SK-N-SH (cell line): ENCODE results near the gene PGAP3. TPM values are rescaled to one million over a fixed set of nuclear protein-coding genes. Genes with fewer than 3 reads are reported as not detected.
"Not testable (repeated sequence)": the region's sequence is repeated elsewhere in the genome, so short reads cannot be mapped to it uniquely, and the experiment has no call there.

ENCODE experiments used
- CTCF ChIA-PET: fragments of 300-600, 350-600 bp; formaldehyde crosslinking; extraction: SDS; loops from one replicate; lab custom pipeline; 2021; lab: Yijun Ruan, JAX
- POLR2A ChIA-PET: fragments of 350-600 bp; sonication (Branson Sonifier 250); formaldehyde crosslinking; extraction: SDS; loops from one replicate; lab custom pipeline; 2020; ENCODE audit warnings: antibody characterized with exemption, inconsistent platforms; lab: Yijun Ruan, JAX
- DNase-seq: peaks from one replicate; pipeline ENCODE4 v3.0.0; 2012
- H2AFZ ChIP-seq: fragments of 200-600 bp; sonication (generic); 2 replicates; pipeline ENCODE4 v1.8.1; 2016; ENCODE audit warnings: antibody characterized with exemption, mild to moderate bottlenecking, low read depth
- H3F3A ChIP-seq: fragments of 200-600 bp; sonication (generic); replicated peaks from 2 replicates; pipeline ENCODE3; 2016; ENCODE audit warnings: antibody characterized with exemption, mild to moderate bottlenecking; ENCODE audit not compliant: insufficient read depth
- H3K27ac ChIP-seq, 2 experiments: fragments of 200-500 bp in 1 of 2; fragments of 200-600 bp in 1 of 2; sonication (Bioruptor generic) in 1 of 2; sonication (generic), shearing (Covaris generic) in 1 of 2; 2 replicates each; pipeline versions ENCODE4 v1.5.1 to v1.6.1; 2014 to 2016; ENCODE audit warnings: low read depth in 2 of 2, inconsistent platforms in 1 of 2, low read length in 1 of 2, mild to moderate bottlenecking in 1 of 2, mixed read lengths in 1 of 2
- H3K27me3 ChIP-seq: fragments of 200-600 bp; sonication (generic), shearing (Covaris generic); 2 replicates; pipeline ENCODE4 v1.6.1; 2016; ENCODE audit warnings: mixed run types; ENCODE audit not compliant: insufficient read depth
- H3K36me3 ChIP-seq, 2 experiments: fragments of 200-500 bp in 1 of 2; fragments of 200-600 bp in 1 of 2; sonication (Bioruptor generic) in 1 of 2; sonication (generic) in 1 of 2; replicated peaks in 1 of 2; 2 replicates each; pipeline versions ENCODE3 to v1.5.1; 2014 to 2016; ENCODE audit warnings: low read length in 1 of 2, mild to moderate bottlenecking in 1 of 2; ENCODE audit not compliant: insufficient read depth in 2 of 2, control insufficient read depth in 1 of 2
- H3K4me1 ChIP-seq, 2 experiments: fragments of 200-500 bp in 1 of 2; fragments of 200-600 bp in 1 of 2; sonication (Bioruptor generic) in 1 of 2; sonication (generic), shearing (Covaris generic) in 1 of 2; 2 replicates each; pipeline versions ENCODE4 v1.5.1 to v1.6.1; 2014 to 2016; ENCODE audit warnings: low read depth in 1 of 2, low read length in 1 of 2, mixed run types in 1 of 2; ENCODE audit not compliant: insufficient read depth in 2 of 2, control insufficient read depth in 1 of 2
- H3K4me2 ChIP-seq: fragments of 200-600 bp; sonication (generic), shearing (Covaris generic); 2 replicates; pipeline ENCODE4 v1.6.1; 2017; ENCODE audit warnings: mixed run types
- H3K4me3 ChIP-seq, 2 experiments: fragments of 200-500 bp in 1 of 2; fragments of 200-600 bp in 1 of 2; sonication (Bioruptor generic) in 1 of 2; sonication (generic), shearing (Covaris generic) in 1 of 2; 2 replicates each; pipeline versions ENCODE4 v1.5.1 to v1.8.1; 2014 to 2016; ENCODE audit warnings: low read depth in 2 of 2, inconsistent platforms in 1 of 2, low read length in 1 of 2, mild to moderate bottlenecking in 1 of 2, mixed read lengths in 1 of 2, moderate library complexity in 1 of 2
- H3K79me2 ChIP-seq: fragments of 200-600 bp; sonication (generic); 2 replicates; pipeline ENCODE4 v1.8.1; 2017; ENCODE audit warnings: mild to moderate bottlenecking; ENCODE audit not compliant: insufficient read depth
- H3K9ac ChIP-seq: fragments of 200-600 bp; sonication (generic); 2 replicates; pipeline ENCODE4 v1.6.1; 2017; ENCODE audit warnings: mixed run types
- H3K9me2 ChIP-seq: fragments of 200-600 bp; sonication (generic); 2 replicates; pipeline ENCODE4 v1.6.1; 2017; ENCODE audit warnings: mixed run types
- H3K9me3 ChIP-seq: fragments of 200-600 bp; sonication (generic); 2 replicates; pipeline ENCODE4 v1.6.1; 2017; ENCODE audit warnings: mixed run types, mild to moderate bottlenecking, moderate library complexity
- H4K20me1 ChIP-seq: fragments of 200-600 bp; sonication (generic); 2 replicates; pipeline ENCODE4 v1.6.1; 2017; ENCODE audit warnings: mild to moderate bottlenecking, mixed run types; ENCODE audit not compliant: insufficient read depth
- CHD2 ChIP-seq: fragments of 150-350 bp; IDR thresholded peaks from 2 replicates; pipeline ENCODE4 v1.6.1; 2018; ENCODE audit warnings: low read length; ENCODE audit not compliant: partially characterized antibody
- ELF1 ChIP-seq: IDR thresholded peaks from 2 replicates; pipeline ENCODE4 v1.4.0; 2012
- EP300 ChIP-seq, 2 experiments: IDR thresholded peaks; 2 replicates each; pipeline versions ENCODE4 v1.4.0 to v1.6.1; 2012; ENCODE audit warnings: borderline replicate concordance in 1 of 2, low read depth in 1 of 2, low read length in 1 of 2
- FOXJ3 ChIP-seq: sonication (generic); formaldehyde crosslinking; IDR thresholded peaks from 2 replicates; pipeline ENCODE4 v1.5.1; 2020; ENCODE audit warnings: mild to moderate bottlenecking, missing genetic modification reagents
- GATA2 ChIP-seq: sonication (generic); formaldehyde crosslinking; IDR thresholded peaks from 2 replicates; pipeline ENCODE4 v1.5.0; 2020; ENCODE audit warnings: mild to moderate bottlenecking, missing genetic modification reagents
- JUND ChIP-seq: IDR thresholded peaks from 2 replicates; pipeline ENCODE4 v1.4.0; 2012
- MEF2A ChIP-seq: IDR thresholded peaks from 2 replicates; pipeline ENCODE4 v1.4.0; 2012; ENCODE audit warnings: low read depth, borderline replicate concordance
- NFIC ChIP-seq: IDR thresholded peaks from 2 replicates; pipeline ENCODE4 v1.4.0; 2012; ENCODE audit warnings: borderline replicate concordance
- NRF1 ChIP-seq: IDR thresholded peaks from 2 replicates; pipeline ENCODE4 v1.6.1; 2012; ENCODE audit warnings: low read depth, mild to moderate bottlenecking, low read length
- POLR2AphosphoS5 ChIP-seq: IDR thresholded peaks from 2 replicates; pipeline ENCODE4 v1.6.1; 2012; ENCODE audit warnings: low read depth, low read length
- RAD21 ChIP-seq: IDR thresholded peaks from 2 replicates; pipeline ENCODE4 v1.6.1; 2012; ENCODE audit warnings: mild to moderate bottlenecking, low read length
- RCOR1 ChIP-seq: fragments of 150-350 bp; IDR thresholded peaks from 2 replicates; pipeline ENCODE4 v1.6.1; 2017; ENCODE audit warnings: antibody characterized with exemption, low read length
- RFX5 ChIP-seq: IDR thresholded peaks from 2 replicates; pipeline ENCODE4 v1.6.1; 2012; ENCODE audit warnings: mild to moderate bottlenecking, improper control_type of control experiment, low read length
- RXRA ChIP-seq: IDR thresholded peaks from 2 replicates; pipeline ENCODE4 v1.4.0; 2012; ENCODE audit warnings: low read depth, mild to moderate bottlenecking, borderline replicate concordance
- SMC3 ChIP-seq: IDR thresholded peaks from 2 replicates; pipeline ENCODE4 v1.6.1; 2012; ENCODE audit warnings: low read depth, low read length, improper control_type of control experiment
- TCF12 ChIP-seq: IDR thresholded peaks from 2 replicates; pipeline ENCODE4 v1.4.0; 2012
- TEAD4 ChIP-seq: IDR thresholded peaks from 2 replicates; pipeline ENCODE4 v1.4.0; 2012; ENCODE audit warnings: mild to moderate bottlenecking, borderline replicate concordance; ENCODE audit not compliant: insufficient read depth
- WGBS: methylation state at CpG from one replicate; pipeline ENCODE4 v1.1.6; 2017; ENCODE audit warnings: low lambda C conversion rate; 5-methylcytosine and 5-hydroxymethylcytosine counted together
- polyA plus RNA-seq, 3 experiments: library from polyadenylated mRNA; depleted of rRNA; stranded (reverse); fragments of >200 nt; gene quantifications; 2 replicates each; pipeline ENCODE4 v1.2.3, GENCODE V29; 2012

Gene PGAP3
- polyA plus RNA-seq, 1 of the 3 experiments (the other 2 are of a cell fraction) = 20.9 TPM

GRCh38 chr17:39726617-39727016 is 38.8 kb upstream of the PGAP3 start:
- Histone ChIP-seq H3K9ac (no peak overlapping the region), H4K20me1 (no peaks in the 10 kb centered on the region), H3K4me1 (peaks cover 0 to 8% of the 10 kb centered on the region in 2 experiments; a peak in 1 of 4 replicates), H3K79me2 (no peaks in the 10 kb centered on the region; the same call in 1 of the 2 replicates), H3K4me2 (no peak overlapping the region), H3K4me3 (no peak overlapping the region), H3K27me3 (no peaks in the 10 kb centered on the region), H3K9me2 (no peaks in the 10 kb centered on the region), H2AFZ (no peak overlapping the region), H3K27ac (no peak overlapping the region), H3F3A (no peaks in the 10 kb centered on the region), H3K9me3 (no peaks in the 10 kb centered on the region), H3K36me3 (peaks cover 0 to 4% of the 10 kb centered on the region in 2 experiments)
- POLR2A ChIA-PET = no interaction called here
- WGBS = 100% methylated on average over 1 of the region's 9 CpGs
- DNase-seq = no peak
- TF ChIP-seq RFX5 (no peak), TCF12 (no peak), FOXJ3 (no peak), ELF1 (no peak), RXRA (no peak), EP300 (IDR thresholded peaks at IDR 0.05; ENCODE audit: borderline replicate concordance in 1 of 2, low read depth in 1 of 2, low read length in 1 of 2) (no peak), RAD21 (no peak), NFIC (no peak), RCOR1 (no peak), MEF2A (no peak), NRF1 (no peak), SMC3 (no peak), CHD2 (no peak), POLR2AphosphoS5 (no peak), TEAD4 (no peak), JUND (no peak), GATA2 (CRISPR knock-in tag) (no peak)
- CTCF ChIA-PET = no interaction called here

- H3K36me3 ChIP-seq, H3K9me2 ChIP-seq, H2AFZ ChIP-seq, H3K4me1 ChIP-seq, H3K79me2 ChIP-seq, H3K4me2 ChIP-seq, H3F3A ChIP-seq, H4K20me1 ChIP-seq, POLR2A ChIA-PET, H3K9ac ChIP-seq, H3K27ac ChIP-seq, H3K9me3 ChIP-seq, DNase-seq, H3K27me3 ChIP-seq, H3K4me3 ChIP-seq: not testable (repeated sequence)
- CTCF ChIA-PET = interaction anchor here (0.7 to 2.0 kb wide), 3 partner anchors 38 to 92 kb away, joined by 3 to 6 read pairs (median 4); partner anchors contain the start of gene PGAP3
- WGBS = 100% methylated on average over 1 of the region's 1 CpG
These were observed 38.1 kb upstream of the PGAP3 start for GRCh38 chr17:39725923-39726322.
